ENCODE data around the gene NUFIP2.

- TF ChIP-seq CTCF (IDR thresholded peaks at IDR 0.05; ENCODE audit: low read depth, low read length, poor library complexity, severe bottlenecking) (no peak), EZH2phosphoT487 (IDR thresholded peaks at IDR 0.05; ENCODE audit: borderline replicate concordance, low read length) (no peak)
Observed at GRCh38 chr17:29255926-29256522, 37.9 kb downstream of the NUFIP2 start.
